Endothelial cell of umbilical vein (primary cell): ENCODE data around the gene IL9. TPM values are rescaled to one million over a fixed set of nuclear protein-coding genes. Genes with fewer than 3 reads are reported as not detected.

ENCODE experiments used
- BruUV-seq: library from RNA; stranded (reverse); fragments of 400-500 nt; replicated peaks from 2 replicates; lab custom pipeline; 2021; lab: Mats Ljungman, UMichigan
- CTCF ChIA-PET: fragments of 300-600, 350-600 bp; sonication (Branson Sonifier 250); formaldehyde crosslinking; loops from one replicate; lab custom pipeline; 2021; ENCODE audit warnings: antibody characterized with exemption, inconsistent platforms; lab: Charles Lee
- POLR2A ChIA-PET: fragments of 300-600, 350-600 bp; sonication (Branson Sonifier 250); formaldehyde crosslinking; loops from one replicate; lab custom pipeline; 2021; ENCODE audit warnings: antibody characterized with exemption, inconsistent platforms; lab: Charles Lee
- DNase-seq: peaks from one replicate; pipeline ENCODE4 v3.0.0-alpha.2; 2011; ENCODE audit warnings: low read depth, low spot score
- FAIRE-seq: peaks from 2 replicates; lab custom pipeline; 2011; peaks lifted over from hg19 to GRCh38; lab: Jason Lieb, UNC
- H2AFZ ChIP-seq: 2 replicates; pipeline ENCODE4 v1.6.0; 2012; ENCODE audit warnings: low read depth, low read length, control low read depth, inconsistent platforms
- H3K27ac ChIP-seq: 2 replicates; pipeline ENCODE4 v1.5.1; 2011; ENCODE audit warnings: low read depth, mild to moderate bottlenecking, control low read depth, low read length, moderate library complexity; ENCODE audit not compliant: insufficient read depth
- H3K27me3 ChIP-seq, 2 experiments: 2 replicates each; pipeline versions ENCODE4 v1.6.0 to v1.6.1; 2011; ENCODE audit warnings: low read length in 2 of 2, mixed read lengths in 1 of 2; ENCODE audit not compliant: control insufficient read depth in 2 of 2, insufficient read depth in 2 of 2
- H3K36me3 ChIP-seq, 2 experiments: 2 replicates in 1 of 2; 3 replicates in 1 of 2; pipeline ENCODE4 v1.5.1; 2011; ENCODE audit warnings: low read length in 2 of 2, mild to moderate bottlenecking in 1 of 2, moderate library complexity in 1 of 2; ENCODE audit not compliant: control insufficient read depth in 2 of 2, insufficient read depth in 2 of 2; ENCODE audit errors: extremely low read depth in 1 of 2
- H3K4me1 ChIP-seq: 3 replicates; pipeline ENCODE4 v1.5.1; 2011; ENCODE audit warnings: mild to moderate bottlenecking, low read length; ENCODE audit not compliant: control insufficient read depth, insufficient read depth; ENCODE audit errors: extremely low read depth
- H3K4me2 ChIP-seq: 2 replicates; pipeline ENCODE4 v1.6.1; 2011; ENCODE audit warnings: low read length, control low read depth, mixed read lengths; ENCODE audit not compliant: insufficient read depth
- H3K4me3 ChIP-seq, 3 experiments: fragments of 200-600 bp in 1 of 3; sonication (generic), shearing (Covaris generic) in 1 of 3; replicated peaks in 1 of 3; 2 replicates each; pipeline ENCODE4 v1.5.1; 2011 to 2016; ENCODE audit warnings: control low read depth in 3 of 3, low read length in 3 of 3, mild to moderate bottlenecking in 2 of 3, inconsistent platforms in 1 of 3, low read depth in 1 of 3, moderate library complexity in 1 of 3; ENCODE audit not compliant: insufficient read depth in 1 of 3
- H3K79me2 ChIP-seq: 2 replicates; pipeline ENCODE4 v1.6.0; 2012; ENCODE audit warnings: low read length, inconsistent platforms; ENCODE audit not compliant: control insufficient read depth, insufficient read depth
- H3K9ac ChIP-seq: replicated peaks from 2 replicates; pipeline ENCODE3; 2011; ENCODE audit warnings: low read length, control low read depth; ENCODE audit not compliant: insufficient read depth; ENCODE audit errors: extremely low read depth
- H3K9me1 ChIP-seq: replicated peaks from 3 replicates; pipeline ENCODE4 v1.6.0; 2011; ENCODE audit warnings: mild to moderate bottlenecking, low read length; ENCODE audit not compliant: control insufficient read depth, insufficient read depth; ENCODE audit errors: extremely low read depth
- H3K9me3 ChIP-seq: replicated peaks from 2 replicates; pipeline ENCODE4 v1.5.1; 2012; ENCODE audit warnings: low read length, inconsistent platforms; ENCODE audit not compliant: control insufficient read depth, insufficient read depth
- H4K20me1 ChIP-seq: replicated peaks from 2 replicates; pipeline ENCODE3; 2011; ENCODE audit warnings: mild to moderate bottlenecking, low read length; ENCODE audit not compliant: control insufficient read depth, insufficient read depth; ENCODE audit errors: extremely low read depth
- CTCF ChIP-seq, 2 donors: IDR thresholded peaks; 1 replicate in 1 of 2; 2 replicates in 1 of 2; pipeline ENCODE4 v1.5.1; 2011; ENCODE audit warnings: low read length in 2 of 2, mild to moderate bottlenecking in 2 of 2, moderate library complexity in 2 of 2, control low read depth in 1 of 2, inconsistent platforms in 1 of 2, low read depth in 1 of 2; ENCODE audit not compliant: insufficient read depth in 1 of 2; ENCODE audit errors: extremely low read depth in 1 of 2
- EZH2 ChIP-seq: IDR thresholded peaks from 2 replicates; pipeline ENCODE4 v1.6.1; 2012; ENCODE audit warnings: borderline replicate concordance, low read depth, mild to moderate bottlenecking, moderate library complexity, low read length, inconsistent platforms; ENCODE audit not compliant: severe bottlenecking
- FOS ChIP-seq: IDR thresholded peaks from 2 replicates; pipeline ENCODE4 v1.6.1; 2011; ENCODE audit warnings: mild to moderate bottlenecking, low read length, moderate library complexity, borderline replicate concordance; ENCODE audit not compliant: insufficient read depth
- GATA2 ChIP-seq: IDR thresholded peaks from 2 replicates; pipeline ENCODE4 v1.7.0; 2011; ENCODE audit warnings: low read depth, mild to moderate bottlenecking, moderate library complexity, mixed read lengths, low read length; ENCODE audit not compliant: insufficient read length, insufficient read depth
- JUN ChIP-seq: IDR thresholded peaks from 2 replicates; pipeline ENCODE4 v1.6.1; 2011; ENCODE audit warnings: borderline replicate concordance, low read depth; ENCODE audit not compliant: insufficient read length, insufficient read depth
- MAX ChIP-seq: IDR thresholded peaks from 2 replicates; pipeline ENCODE4 v1.6.1; 2011; ENCODE audit not compliant: insufficient read depth, insufficient read length
- MYC ChIP-seq: IDR thresholded peaks from one replicate; pipeline ENCODE4 v1.6.1; 2011; ENCODE audit warnings: mild to moderate bottlenecking, low read depth, low read length
- POLR2A ChIP-seq: IDR thresholded peaks from 2 replicates; pipeline ENCODE4 v1.6.1; 2012; ENCODE audit warnings: low read depth, mild to moderate bottlenecking, control low read depth, low read length
- POLR2AphosphoS5 ChIP-seq: IDR thresholded peaks from 2 replicates; pipeline ENCODE4 v1.6.1; 2012; ENCODE audit warnings: low read depth, mild to moderate bottlenecking, control low read depth, low read length, moderate library complexity; ENCODE audit not compliant: insufficient read depth
- dilution Hi-C: fragments of 300-500 bp; cut with MboI; formaldehyde crosslinking; loops from one replicate; pipeline ENCODE4 v1.15.0; 2019; ENCODE audit warnings: low sequenced_read_pairs; ENCODE audit not compliant: extremely low pct_ligation_motif_present
- intact Hi-C: fragments of 100-400 bp; cut with micrococcal nuclease; formaldehyde crosslinking; loops from one replicate; pipeline ENCODE4 v1.10.0; 2022
- polyA plus RNA-seq, 4 experiments: library from polyadenylated mRNA; depleted of rRNA in 3 of 4; stranded (reverse) in 3 of 4; unstranded in 1 of 4; fragments of >200 nt; gene quantifications; 2 replicates each; pipeline versions ENCODE4 v1.2.1 to v1.2.3, GENCODE V29; 2011 to 2012; ENCODE audit warnings: missing spikeins in 1 of 4
- total RNA-seq: library from RNA; stranded (reverse); gene quantifications from 2 replicates; pipeline ENCODE4 v1.2.3, GENCODE V29; 2021

Gene IL9
- total and polyA plus RNA-seq, 2 donors (not counting 3 experiments of a cell fraction or from before 2014, with no cell fraction given), result not detected

- Histone ChIP-seq H3K36me3 (no peaks in the 10 kb centered on the region), H3K4me1 (no peaks in the 10 kb centered on the region), H2AFZ (no peak overlapping the region), H3K27ac (no peak overlapping the region), H3K9ac (no peak overlapping the region), H3K9me3 (no peaks in the 10 kb centered on the region), H3K9me1 (no peaks in the 10 kb centered on the region), H4K20me1 (no peaks in the 10 kb centered on the region), H3K4me2 (no peak overlapping the region), H3K79me2 (no peaks in the 10 kb centered on the region), H3K27me3 (peaks cover 0 to 2% of the 10 kb centered on the region in 2 experiments), H3K4me3 (no peak overlapping the region)
- dilution Hi-C loops (no loop called here), intact Hi-C loops (no loop called here)
- ChIA-PET CTCF (interaction anchor here (0.7 kb wide), 1 partner anchor 31 kb away, joined by 3 read pairs; no protein-coding TSS in a partner anchor), POLR2A (no interaction called here)
- no TSS peak for BruUV-seq
- FAIRE-seq (no peak), DNase-seq (no peak)
- TF ChIP-seq FOS (no peak), MYC (no peak), POLR2AphosphoS5 (no peak), GATA2 (no peak), EZH2 (no peak), POLR2A (no peak), MAX (no peak), CTCF (IDR thresholded peaks at IDR 0.05; ENCODE audit: extremely low read depth in 1 of 2, insufficient read depth in 1 of 2, low read depth in 1 of 2, low read length in 2 of 2) (no peak), JUN (no peak)
These were observed 34.0 kb downstream of the IL9 start for GRCh38 chr5:135861641-135862040.
